Measurements from ENCODE around the gene NUDT16.
A peak's percentile ranks its signal among the peaks of the same experiment; 100 is the strongest.

Gene NUDT16

DNA sequence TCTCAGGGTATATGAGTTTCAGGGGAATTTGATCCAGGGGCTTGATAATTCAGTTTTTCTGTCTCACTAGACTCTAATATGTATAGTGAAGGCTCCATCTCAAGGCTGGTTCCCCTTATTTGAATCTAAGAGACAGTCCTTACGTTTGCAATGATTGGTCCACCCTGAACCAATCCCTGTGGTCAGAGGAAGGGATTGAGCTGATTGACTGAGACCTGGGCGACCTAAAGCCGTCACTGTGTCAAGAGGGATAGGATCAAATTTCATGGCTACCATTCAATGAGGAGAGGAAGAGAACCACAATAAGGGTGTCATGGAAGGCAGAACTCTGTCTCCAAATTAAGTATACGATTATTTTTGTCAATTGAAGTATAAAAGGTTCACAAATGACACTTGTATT, 16.3 kb downstream of the NUDT16 start:
- TF ChIP-seq, protein P1, sequence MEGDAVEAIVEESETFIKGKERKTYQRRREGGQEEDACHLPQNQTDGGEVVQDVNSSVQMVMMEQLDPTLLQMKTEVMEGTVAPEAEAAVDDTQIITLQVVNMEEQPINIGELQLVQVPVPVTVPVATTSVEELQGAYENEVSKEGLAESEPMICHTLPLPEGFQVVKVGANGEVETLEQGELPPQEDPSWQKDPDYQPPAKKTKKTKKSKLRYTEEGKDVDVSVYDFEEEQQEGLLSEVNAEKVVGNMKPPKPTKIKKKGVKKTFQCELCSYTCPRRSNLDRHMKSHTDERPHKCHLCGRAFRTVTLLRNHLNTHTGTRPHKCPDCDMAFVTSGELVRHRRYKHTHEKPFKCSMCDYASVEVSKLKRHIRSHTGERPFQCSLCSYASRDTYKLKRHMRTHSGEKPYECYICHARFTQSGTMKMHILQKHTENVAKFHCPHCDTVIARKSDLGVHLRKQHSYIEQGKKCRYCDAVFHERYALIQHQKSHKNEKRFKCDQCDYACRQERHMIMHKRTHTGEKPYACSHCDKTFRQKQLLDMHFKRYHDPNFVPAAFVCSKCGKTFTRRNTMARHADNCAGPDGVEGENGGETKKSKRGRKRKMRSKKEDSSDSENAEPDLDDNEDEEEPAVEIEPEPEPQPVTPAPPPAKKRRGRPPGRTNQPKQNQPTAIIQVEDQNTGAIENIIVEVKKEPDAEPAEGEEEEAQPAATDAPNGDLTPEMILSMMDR (conservative IDR thresholded peaks at IDR 0.05; ENCODE audit: low read depth, low read length), result no peak

GRCh38 chr3:131401978-131402377, 20.4 kb downstream of the NUDT16 start:
- DNase-seq (ENCODE audit: low read depth), result no peak
- TF ChIP-seq, protein P1 (conservative IDR thresholded peaks at IDR 0.05; ENCODE audit: low read depth, low read length), result no peak
- no peak overlapping the region for H3K4me3 ChIP-seq (ENCODE audit: low read length)

More for the DNA sequence above, 16.3 kb downstream of the NUDT16 start:
- no peak overlapping the region for H3K4me3 ChIP-seq (ENCODE audit: low read length)
- DNase-seq (ENCODE audit: low read depth), result no peak

DNA sequence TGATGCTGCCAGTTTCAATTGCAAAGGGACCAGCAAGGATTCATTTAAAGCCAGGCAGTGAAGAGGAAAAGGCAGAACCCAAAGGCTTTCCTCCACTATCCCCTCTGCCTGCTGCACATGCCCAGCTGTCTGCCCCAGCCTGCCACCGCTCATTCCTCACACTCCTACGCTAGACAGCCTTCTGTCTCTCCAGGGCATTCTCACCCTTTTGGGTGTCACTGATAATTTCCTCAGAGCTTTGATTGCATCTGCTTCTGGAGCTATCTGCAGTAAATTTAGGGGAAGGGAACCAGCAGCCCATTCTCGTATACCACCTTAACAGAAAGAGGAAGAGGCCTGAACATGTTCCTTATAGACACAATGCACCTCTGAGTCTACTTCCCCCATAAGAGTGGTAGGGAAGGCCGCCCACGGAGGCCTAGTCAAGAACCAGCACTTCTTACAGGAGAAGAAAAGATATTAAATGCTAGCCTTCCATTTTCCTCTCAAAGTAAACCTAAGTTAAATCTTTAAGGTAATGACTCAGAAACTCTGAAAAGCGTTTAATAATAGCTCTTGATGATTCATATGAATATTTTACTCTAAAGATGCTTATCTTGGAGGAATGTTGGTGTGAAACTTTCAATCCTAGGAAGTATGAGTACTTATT, 20.9 kb downstream of the NUDT16 start:
- TF ChIP-seq, protein P1 (conservative IDR thresholded peaks at IDR 0.05; ENCODE audit: low read depth, low read length), result no peak
- no peak overlapping the region for H3K4me3 ChIP-seq (ENCODE audit: low read length)

DNA sequence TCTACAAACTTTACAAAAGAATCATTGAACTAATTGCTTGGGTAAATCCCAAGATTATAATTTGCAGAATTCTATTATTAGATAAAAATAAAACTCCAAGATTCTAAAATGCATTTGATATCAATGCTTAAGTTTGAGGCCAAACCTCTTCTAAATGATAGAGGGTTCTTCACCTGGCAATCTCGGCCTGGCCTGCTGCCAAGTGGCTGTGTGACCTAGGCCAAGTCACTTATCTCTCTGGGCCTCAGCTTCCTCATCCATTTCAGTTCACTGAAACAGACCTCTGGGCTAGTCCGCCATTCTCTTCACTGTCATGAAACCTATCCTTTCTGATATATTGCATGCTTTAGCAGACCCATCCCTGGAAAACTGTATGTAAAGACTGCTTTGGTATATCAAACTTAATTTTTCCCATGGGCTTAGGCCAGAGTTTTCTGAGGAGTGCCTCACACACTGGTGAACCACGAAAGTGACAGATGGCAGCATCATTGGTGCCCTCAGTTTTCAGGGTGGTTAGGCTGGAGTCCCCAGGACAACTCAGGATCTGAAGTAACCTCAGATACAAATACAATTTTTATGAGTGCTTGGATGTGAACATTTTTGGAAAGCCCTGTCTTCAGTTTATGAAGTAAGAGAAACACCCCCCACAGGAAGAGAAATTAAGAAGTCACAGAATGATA, 21.8 kb downstream of the NUDT16 start:
- no peak overlapping the region for H3K4me3 ChIP-seq (ENCODE audit: low read length)
- TF ChIP-seq, protein P1 (conservative IDR thresholded peaks at IDR 0.05; ENCODE audit: low read depth, low read length), result no peak
- DNase-seq (ENCODE audit: low read depth), result no peak

More for the DNA sequence above, 20.9 kb downstream of the NUDT16 start:
- DNase-seq (ENCODE audit: low read depth), result peak; percentile 78

DNA sequence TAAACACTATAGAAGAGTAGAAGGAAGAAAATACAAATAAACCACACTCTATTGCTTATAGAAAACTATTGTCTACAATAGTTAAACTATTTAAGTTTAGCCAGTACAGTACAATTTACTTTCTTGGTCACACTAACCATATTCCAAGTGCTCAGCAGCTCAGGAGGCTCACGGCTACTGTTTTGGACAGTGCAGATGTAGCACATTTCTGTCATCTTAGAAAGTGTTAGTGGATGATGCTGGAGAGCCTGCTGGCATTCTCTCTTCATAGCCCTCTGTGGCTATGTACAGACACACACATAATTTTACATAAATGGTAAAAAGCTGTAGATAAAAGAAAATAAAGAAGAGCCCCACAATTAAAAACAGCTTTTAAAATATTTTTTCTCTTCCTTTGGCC, 23.8 kb downstream of the NUDT16 start:
- DNase-seq (ENCODE audit: low read depth), result no peak
- TF ChIP-seq, protein P1 (conservative IDR thresholded peaks at IDR 0.05; ENCODE audit: low read depth, low read length), result no peak
- no peak overlapping the region for H3K4me3 ChIP-seq (ENCODE audit: low read length)

DNA sequence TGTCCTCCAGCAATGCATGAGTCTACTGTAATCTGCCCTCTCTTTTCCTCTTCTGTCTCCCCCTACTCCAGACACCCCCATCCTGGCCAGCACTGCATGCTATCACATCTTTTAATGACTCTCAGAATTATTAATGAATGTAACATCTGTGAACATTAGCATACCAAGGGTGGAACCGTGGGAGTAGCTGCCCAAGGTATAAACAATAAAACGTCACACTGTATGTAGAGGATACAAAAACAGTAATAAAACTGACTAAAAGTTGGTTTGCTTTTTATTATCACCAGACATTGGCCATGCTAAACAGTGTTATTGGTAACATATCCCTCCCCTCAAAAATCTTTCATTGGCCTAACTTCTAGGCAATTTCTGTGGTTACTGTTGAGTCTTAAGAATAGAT, 24.7 kb downstream of the NUDT16 start:
- H3K4me3 ChIP-seq (ENCODE audit: low read length), result no peak overlapping the region
- DNase-seq (ENCODE audit: low read depth), result no peak
- TF ChIP-seq, protein P1 (conservative IDR thresholded peaks at IDR 0.05; ENCODE audit: low read depth, low read length), result no peak

DNA sequence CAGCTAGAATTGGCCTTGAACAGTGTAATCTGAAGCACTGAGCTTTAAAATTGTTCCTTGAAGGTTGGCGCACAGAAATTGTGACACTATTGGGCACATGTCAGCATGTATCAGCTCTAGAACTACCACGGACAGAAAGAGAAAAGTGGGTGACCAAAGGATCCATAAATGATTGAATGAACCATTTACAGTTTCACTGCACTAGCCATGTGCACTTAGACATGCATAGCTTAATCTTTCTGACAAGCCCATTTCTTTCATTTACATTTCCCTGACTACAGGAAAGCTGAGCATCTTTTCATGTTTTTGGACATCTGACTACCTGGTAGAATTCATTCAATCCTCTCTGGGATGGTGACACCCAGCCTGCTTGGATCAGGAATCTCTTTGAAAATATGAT, 36.2 kb downstream of the NUDT16 start:
- TF ChIP-seq, protein P1 (conservative IDR thresholded peaks at IDR 0.05; ENCODE audit: low read depth, low read length), result no peak
- DNase-seq (ENCODE audit: low read depth), result no peak
- no peak overlapping the region for H3K4me3 ChIP-seq (ENCODE audit: low read length)

Data from retinal pigment epithelial cell (primary cell).